NCI-H187 treated with DMSO at 0.1 percent for 48 hours (cell line): ENCODE results near the gene HMOX2.

Source experiments
- DNase-seq: peaks from one replicate; lab custom pipeline; 2025; lab: John Stamatoyannopoulos, UW

The HMOX2 gene

GRCh38 chr16:4525069-4525468 is 48.9 kb downstream of the HMOX2 start:
- no peak for DNase-seq

- no peak for DNase-seq
Measured at GRCh38 chr16:4525634-4526277, 49.6 kb downstream of the HMOX2 start.

GRCh38 chr16:4529085-4530060 is 53.2 kb downstream of the HMOX2 start:
- DNase-seq: no peak

GRCh38 chr16:4531811-4532210 is 55.6 kb downstream of the HMOX2 start:
- DNase-seq: no peak

- DNase-seq: no peak
Measured at GRCh38 chr16:4532238-4532637, 56.0 kb downstream of the HMOX2 start.

- no peak for DNase-seq
Measured at GRCh38 chr16:4533490-4533889, 57.3 kb downstream of the HMOX2 start.

GRCh38 chr16:4534151-4534790 is 58.1 kb downstream of the HMOX2 start:
- no peak for DNase-seq

- DNase-seq: no peak
Measured at GRCh38 chr16:4535627-4536108, 59.5 kb downstream of the HMOX2 start.

- no peak for DNase-seq
Measured at GRCh38 chr16:4536391-4537106, 60.4 kb downstream of the HMOX2 start.

- DNase-seq: no peak
Measured at GRCh38 chr16:4537376-4538343, 61.5 kb downstream of the HMOX2 start.

GRCh38 chr16:4538350-4539235 is 62.4 kb downstream of the HMOX2 start, which contains the start of gene CDIP1:
CDIP1 (minus strand) TSS chr16:4538773; CDS start chr16:4514130, 24,643 bp downstream.
- DNase-seq: peak; percentile 28

- no peak for DNase-seq
Measured at GRCh38 chr16:4539716-4540284, 63.6 kb downstream of the HMOX2 start.

GRCh38 chr16:4544473-4544872 is 68.3 kb downstream of the HMOX2 start:
- DNase-seq: no peak

GRCh38 chr16:4548124-4548523 is 71.9 kb downstream of the HMOX2 start:
- no peak for DNase-seq

GRCh38 chr16:4550591-4550990 is 74.4 kb downstream of the HMOX2 start:
- no peak for DNase-seq

GRCh38 chr16:4552541-4552940 is 76.3 kb downstream of the HMOX2 start:
- DNase-seq: no peak

GRCh38 chr16:4556112-4556511 is 79.9 kb downstream of the HMOX2 start, which contains the start of gene C16orf96:
C16orf96 (plus strand) TSS chr16:4556340; CDS start chr16:4556490, 150 bp downstream.
- DNase-seq: no peak

- DNase-seq: no peak
Measured at GRCh38 chr16:4556580-4556979, 80.4 kb downstream of the HMOX2 start.

GRCh38 chr16:4557973-4558372 is 81.8 kb downstream of the HMOX2 start:
- no peak for DNase-seq
